Measurements from ENCODE around the gene KRT32. TPM values are rescaled to one million over a fixed set of nuclear protein-coding genes. Genes with fewer than 3 reads are reported as not detected.

Gene KRT32
- total RNA-seq, 1 experiment from 2014 or later: 0.72 TPM

DNA sequence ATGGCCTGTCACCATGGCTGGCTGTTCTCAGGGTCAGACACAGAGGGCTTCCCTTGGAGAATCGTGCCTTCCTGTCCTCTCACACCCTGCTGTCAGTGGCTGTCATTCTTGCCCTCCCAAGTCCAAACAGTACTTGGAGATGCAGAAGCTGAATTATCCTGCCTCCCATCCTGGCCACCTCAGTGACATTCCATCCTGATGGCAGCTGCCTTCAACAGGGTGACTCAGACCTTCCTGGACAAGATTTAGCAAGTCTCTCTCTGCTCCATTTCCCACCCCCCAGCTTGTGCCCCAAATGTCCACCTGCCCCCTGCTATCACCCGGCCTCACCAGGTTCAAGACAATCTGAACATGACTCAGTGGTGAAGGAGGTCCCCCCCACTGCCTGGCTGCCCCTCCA lies 27.3 kb upstream of the KRT32 start:
- TF ChIP-seq POLR2AphosphoS5 (IDR thresholded peaks at IDR 0.05; ENCODE audit: low read depth, low read length): no peak
- H3K36me3 ChIP-seq (ENCODE audit: control insufficient read depth, insufficient read depth, low read length): no peaks in the 10 kb centered on the region
- peaks cover 38% of the 10 kb centered on the region for H3K4me1 ChIP-seq (ENCODE audit: control insufficient read depth, insufficient read depth, low read length)
- CTCF ChIA-PET: interaction anchor here (0.8 to 1.1 kb wide), 3 partner anchors 54 to 155 kb away, joined by 3 to 4 read pairs (median 3); no protein-coding TSS in a partner anchor
- no peaks in the 10 kb centered on the region for H3K27me3 ChIP-seq (ENCODE audit: control insufficient read depth, insufficient read depth, low read length)
- in situ Hi-C loops (cut with HindIII; ENCODE audit: low pct_unique_long_range_greater_than_20kb, low sequenced_read_pairs) (no loop called here), intact Hi-C loops (cut with micrococcal nuclease; ENCODE audit: unreplicated experiment) (no loop called here)
- 0 out of 2 replicates have a peak, but pooled peaks have one; percentile 35 for ATAC-seq
- no TSS peak for BruUV-seq (replicated peaks)
- H3K9me3 ChIP-seq (ENCODE audit: control insufficient read depth, insufficient read depth, low read depth, low read length): no peaks in the 10 kb centered on the region
- H3K4me3 ChIP-seq (ENCODE audit: low read depth in 2 of 2, low read length in 2 of 2): no peak overlapping the region
- POLR2A ChIA-PET: no interaction called here
- H3K27ac ChIP-seq (ENCODE audit: low read length): peak overlapping the region; percentile 2; the same call in 1 of the 2 replicates
- DNase-seq (ENCODE audit: low read depth, low spot score): no peak

GRCh38 chr17:41492771-41493170 lies 25.6 kb upstream of the KRT32 start:
- Histone ChIP-seq H3K4me3 (ENCODE audit: low read depth in 2 of 2, low read length in 2 of 2) (no peak overlapping the region), H3K9me3 (ENCODE audit: control insufficient read depth, insufficient read depth, low read depth, low read length) (no peaks in the 10 kb centered on the region), H3K27ac (ENCODE audit: low read length) (peak overlapping the region; percentile 5; the same call in 1 of the 2 replicates), H3K36me3 (ENCODE audit: control insufficient read depth, insufficient read depth, low read length) (no peaks in the 10 kb centered on the region), H3K4me1 (ENCODE audit: control insufficient read depth, insufficient read depth, low read length) (peaks cover 30% of the 10 kb centered on the region), H3K27me3 (ENCODE audit: control insufficient read depth, insufficient read depth, low read length) (no peaks in the 10 kb centered on the region)
- ATAC-seq (no peak), DNase-seq (ENCODE audit: low read depth, low spot score) (no peak)
- ChIA-PET POLR2A (no interaction called here), CTCF (no interaction called here)
- BruUV-seq (replicated peaks): no TSS peak
- intact Hi-C loops (cut with micrococcal nuclease; ENCODE audit: unreplicated experiment): no loop called here
- in situ Hi-C loops (cut with HindIII; ENCODE audit: low pct_unique_long_range_greater_than_20kb, low sequenced_read_pairs): no loop called here
- no peak for TF ChIP-seq POLR2AphosphoS5 (IDR thresholded peaks at IDR 0.05; ENCODE audit: low read depth, low read length)
- no peak for TF ChIP-seq TCF7L2 (IDR thresholded peaks at IDR 0.05; ENCODE audit: low read depth, low read length)
- TF ChIP-seq REST (IDR thresholded peaks at IDR 0.05; ENCODE audit: insufficient read depth in 1 of 2, low read depth in 2 of 2, low read length in 1 of 2): no peak
- TF ChIP-seq SIN3A (IDR thresholded peaks at IDR 0.05; ENCODE audit: borderline replicate concordance, insufficient read depth, low read depth, low read length): no peak
- TF ChIP-seq, protein P1, sequence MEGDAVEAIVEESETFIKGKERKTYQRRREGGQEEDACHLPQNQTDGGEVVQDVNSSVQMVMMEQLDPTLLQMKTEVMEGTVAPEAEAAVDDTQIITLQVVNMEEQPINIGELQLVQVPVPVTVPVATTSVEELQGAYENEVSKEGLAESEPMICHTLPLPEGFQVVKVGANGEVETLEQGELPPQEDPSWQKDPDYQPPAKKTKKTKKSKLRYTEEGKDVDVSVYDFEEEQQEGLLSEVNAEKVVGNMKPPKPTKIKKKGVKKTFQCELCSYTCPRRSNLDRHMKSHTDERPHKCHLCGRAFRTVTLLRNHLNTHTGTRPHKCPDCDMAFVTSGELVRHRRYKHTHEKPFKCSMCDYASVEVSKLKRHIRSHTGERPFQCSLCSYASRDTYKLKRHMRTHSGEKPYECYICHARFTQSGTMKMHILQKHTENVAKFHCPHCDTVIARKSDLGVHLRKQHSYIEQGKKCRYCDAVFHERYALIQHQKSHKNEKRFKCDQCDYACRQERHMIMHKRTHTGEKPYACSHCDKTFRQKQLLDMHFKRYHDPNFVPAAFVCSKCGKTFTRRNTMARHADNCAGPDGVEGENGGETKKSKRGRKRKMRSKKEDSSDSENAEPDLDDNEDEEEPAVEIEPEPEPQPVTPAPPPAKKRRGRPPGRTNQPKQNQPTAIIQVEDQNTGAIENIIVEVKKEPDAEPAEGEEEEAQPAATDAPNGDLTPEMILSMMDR (IDR thresholded peaks at IDR 0.05): no peak

DNA sequence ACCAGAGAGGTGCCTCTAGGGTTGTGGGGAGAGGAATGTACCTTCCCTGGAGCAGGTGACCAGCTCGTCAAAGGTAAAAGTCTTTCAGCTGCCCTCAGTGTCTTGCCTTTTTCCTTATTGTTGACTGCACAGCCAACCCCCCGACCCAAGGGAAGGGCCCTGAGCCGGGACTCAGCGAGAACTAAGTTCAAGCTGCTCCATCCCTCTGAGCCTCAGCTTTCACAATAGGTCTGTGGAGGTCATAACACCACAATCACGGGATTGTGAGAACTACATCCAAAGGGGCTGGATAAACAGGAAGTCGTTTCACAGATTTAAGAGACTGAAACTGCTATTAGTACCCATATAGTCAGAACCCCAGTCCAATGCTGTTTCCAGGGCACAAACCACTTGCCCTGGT lies 25.2 kb upstream of the KRT32 start:
- peaks cover 29% of the 10 kb centered on the region for H3K4me1 ChIP-seq (ENCODE audit: control insufficient read depth, insufficient read depth, low read length)
- POLR2A ChIA-PET: no interaction called here
- ATAC-seq: no peak
- no TSS peak for BruUV-seq (replicated peaks)
- intact Hi-C loops (cut with micrococcal nuclease; ENCODE audit: unreplicated experiment) (no loop called here), in situ Hi-C loops (cut with HindIII; ENCODE audit: low pct_unique_long_range_greater_than_20kb, low sequenced_read_pairs) (no loop called here)
- TF ChIP-seq POLR2AphosphoS5 (IDR thresholded peaks at IDR 0.05; ENCODE audit: low read depth, low read length) (no peak), SIN3A (IDR thresholded peaks at IDR 0.05; ENCODE audit: borderline replicate concordance, insufficient read depth, low read depth, low read length) (no peak), REST (IDR thresholded peaks at IDR 0.05; ENCODE audit: insufficient read depth in 1 of 2, low read depth in 2 of 2, low read length in 1 of 2) (no peak)
- no peaks in the 10 kb centered on the region for H3K9me3 ChIP-seq (ENCODE audit: control insufficient read depth, insufficient read depth, low read depth, low read length)
- H3K4me3 ChIP-seq (ENCODE audit: low read depth in 2 of 2, low read length in 2 of 2): no peak overlapping the region
- no peaks in the 10 kb centered on the region for H3K27me3 ChIP-seq (ENCODE audit: control insufficient read depth, insufficient read depth, low read length)
- H3K36me3 ChIP-seq (ENCODE audit: control insufficient read depth, insufficient read depth, low read length): no peaks in the 10 kb centered on the region
- peak overlapping the region; percentile 50; the same call in 1 of the 2 replicates for H3K27ac ChIP-seq (ENCODE audit: low read length)
- DNase-seq (ENCODE audit: low read depth, low spot score): no peak
- CTCF ChIA-PET: interaction anchor here (0.5 kb wide), 1 partner anchor 34 kb away, joined by 4 read pairs; no protein-coding TSS in a partner anchor

Data from Panc1 (cell line).